Calu3 (cell line): ENCODE results near the gene MAP3K10. TPM values are rescaled to one million over a fixed set of nuclear protein-coding genes. Genes with fewer than 3 reads are reported as not detected.

Experiments used
- BruUV-seq: library from RNA; stranded (reverse); fragments of 400-500 nt; replicated peaks from 2 replicates; lab custom pipeline; 2021; lab: Mats Ljungman, UMichigan
- CTCF ChIA-PET: fragments of 300-600 bp; sonication (Branson Sonifier 250); formaldehyde crosslinking; loops from one replicate; lab custom pipeline; 2022; ENCODE audit warnings: antibody characterized with exemption; lab: Charles Lee
- DNase-seq: peaks from one replicate; pipeline ENCODE4 v3.0.0; 2022
- H3K27ac Mint-ChIP-seq: one replicate; pipeline ENCODE4 v1.8.0; 2022; ENCODE audit warnings: mixed read lengths; ENCODE audit not compliant: unreplicated experiment
- H3K27me3 Mint-ChIP-seq: one replicate; pipeline ENCODE4 v1.8.0; 2022; ENCODE audit warnings: mixed read lengths; ENCODE audit not compliant: unreplicated experiment
- H3K36me3 Mint-ChIP-seq: one replicate; pipeline ENCODE4 v1.8.0; 2022; ENCODE audit warnings: mild to moderate bottlenecking, moderate library complexity, mixed read lengths; ENCODE audit not compliant: insufficient read depth, unreplicated experiment
- H3K4me1 Mint-ChIP-seq: one replicate; pipeline ENCODE4 v1.8.0; 2022; ENCODE audit warnings: mild to moderate bottlenecking, low read depth, mixed read lengths; ENCODE audit not compliant: unreplicated experiment
- H3K4me3 Mint-ChIP-seq: one replicate; pipeline ENCODE4 v1.8.0; 2022; ENCODE audit warnings: mild to moderate bottlenecking, low read depth, moderate library complexity, mixed read lengths; ENCODE audit not compliant: unreplicated experiment
- H3K9me3 Mint-ChIP-seq: one replicate; pipeline ENCODE4 v1.8.0; 2022; ENCODE audit warnings: low read depth, mixed read lengths; ENCODE audit not compliant: unreplicated experiment
- intact Hi-C: fragments of 100-400 bp; cut with micrococcal nuclease; formaldehyde crosslinking; loops from one replicate; pipeline ENCODE4 v1.10.0; 2022; ENCODE audit not compliant: unreplicated experiment
- total RNA-seq: library from RNA; stranded (reverse); gene quantifications from 2 replicates; pipeline ENCODE4 v1.2.3, GENCODE V29; 2022
- TF ChIP-seq, protein P1 (sequence below): fragments of 200-600 bp; IDR thresholded peaks from one replicate; pipeline ENCODE4 v1.8.0; 2022; ENCODE audit warnings: antibody characterized with exemption; ENCODE audit not compliant: unreplicated experiment

Gene MAP3K10
- total RNA-seq, 1 experiment from 2014 or later, result 30.5 TPM

DNA sequence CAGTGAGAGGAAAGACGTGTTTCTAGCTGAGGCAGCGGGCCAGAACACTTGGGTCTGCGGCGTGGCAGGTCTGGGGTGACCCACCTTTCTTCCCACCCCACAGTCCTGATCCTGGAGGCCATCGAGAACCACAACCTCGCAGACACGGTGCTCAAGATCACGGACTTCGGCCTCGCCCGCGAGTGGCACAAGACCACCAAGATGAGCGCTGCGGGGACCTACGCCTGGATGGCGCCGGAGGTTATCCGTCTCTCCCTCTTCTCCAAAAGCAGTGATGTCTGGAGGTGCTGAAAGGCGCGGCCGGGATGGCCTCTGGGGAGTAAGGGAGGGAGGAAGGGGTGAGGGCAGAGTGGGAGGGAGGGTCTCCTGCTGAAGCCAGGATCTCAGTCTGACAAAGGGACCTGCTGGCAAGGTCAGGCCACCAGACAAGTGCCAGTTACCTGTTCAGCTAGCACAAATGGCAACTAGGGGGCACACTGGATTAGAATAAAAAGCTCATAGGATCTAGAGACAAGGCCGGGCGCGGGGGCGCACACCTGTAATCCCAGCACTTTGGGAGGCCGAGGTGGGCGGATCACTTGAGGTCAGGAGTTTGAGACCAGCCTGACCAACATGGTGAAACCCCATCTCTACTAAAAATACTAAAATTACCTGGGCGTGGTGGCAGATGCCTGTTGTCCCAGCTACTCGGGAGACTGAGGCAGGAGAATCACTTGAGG lies 7.2 kb downstream of the MAP3K10 start:
- no peaks in the 10 kb centered on the region for H3K27me3 Mint-ChIP-seq

DNA sequence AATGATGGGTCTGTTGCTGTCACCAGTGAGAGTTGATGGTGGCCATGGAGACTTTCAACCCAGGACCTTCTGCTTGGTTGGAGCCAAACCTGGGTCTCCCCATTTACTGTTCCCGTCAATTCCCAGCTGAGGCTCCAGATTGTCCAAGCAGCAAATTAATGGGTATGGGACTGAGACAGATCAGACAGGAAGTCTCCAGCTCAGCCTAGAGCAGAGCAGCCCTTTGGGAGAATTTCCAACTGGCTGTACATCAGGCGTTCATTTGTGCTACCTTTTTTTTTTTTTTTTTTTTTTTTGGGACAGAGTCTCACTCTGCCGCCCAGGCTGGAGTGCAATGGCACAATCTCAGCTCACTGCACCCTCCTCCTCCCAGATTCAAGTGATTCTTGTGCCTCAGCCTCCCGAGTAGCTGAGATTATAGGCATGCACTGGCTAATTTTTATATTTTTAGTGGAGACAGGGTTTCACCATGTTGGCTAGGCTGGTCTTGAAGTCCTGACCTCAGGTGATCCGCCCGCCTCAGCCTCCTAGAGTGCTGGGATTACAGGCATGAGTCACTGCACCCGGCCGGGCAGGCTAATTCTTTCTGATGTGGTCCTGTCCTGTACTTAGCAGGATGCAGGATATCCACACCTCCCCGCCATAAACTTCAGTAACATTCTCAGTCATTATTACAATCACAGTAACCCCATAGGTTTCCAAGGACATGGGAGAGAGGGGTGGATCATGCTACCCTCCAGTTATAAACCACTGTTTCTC lies 9.3 kb downstream of the MAP3K10 start:
- DNase-seq, result no peak
- no TSS peak for BruUV-seq
- Mint-ChIP-seq H3K4me3 (no peak overlapping the region), H3K27ac (no peak overlapping the region), H3K4me1 (no peaks in the 10 kb centered on the region), H3K9me3 (no peaks in the 10 kb centered on the region), H3K27me3 (no peaks in the 10 kb centered on the region), H3K36me3 (peaks cover 13% of the 10 kb centered on the region)
- intact Hi-C loops, result no loop called here
- TF ChIP-seq, protein P1, sequence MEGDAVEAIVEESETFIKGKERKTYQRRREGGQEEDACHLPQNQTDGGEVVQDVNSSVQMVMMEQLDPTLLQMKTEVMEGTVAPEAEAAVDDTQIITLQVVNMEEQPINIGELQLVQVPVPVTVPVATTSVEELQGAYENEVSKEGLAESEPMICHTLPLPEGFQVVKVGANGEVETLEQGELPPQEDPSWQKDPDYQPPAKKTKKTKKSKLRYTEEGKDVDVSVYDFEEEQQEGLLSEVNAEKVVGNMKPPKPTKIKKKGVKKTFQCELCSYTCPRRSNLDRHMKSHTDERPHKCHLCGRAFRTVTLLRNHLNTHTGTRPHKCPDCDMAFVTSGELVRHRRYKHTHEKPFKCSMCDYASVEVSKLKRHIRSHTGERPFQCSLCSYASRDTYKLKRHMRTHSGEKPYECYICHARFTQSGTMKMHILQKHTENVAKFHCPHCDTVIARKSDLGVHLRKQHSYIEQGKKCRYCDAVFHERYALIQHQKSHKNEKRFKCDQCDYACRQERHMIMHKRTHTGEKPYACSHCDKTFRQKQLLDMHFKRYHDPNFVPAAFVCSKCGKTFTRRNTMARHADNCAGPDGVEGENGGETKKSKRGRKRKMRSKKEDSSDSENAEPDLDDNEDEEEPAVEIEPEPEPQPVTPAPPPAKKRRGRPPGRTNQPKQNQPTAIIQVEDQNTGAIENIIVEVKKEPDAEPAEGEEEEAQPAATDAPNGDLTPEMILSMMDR, result no peak
- CTCF ChIA-PET, result interaction anchor here (0.6 to 0.7 kb wide), 2 partner anchors 568 to 1062 kb away, joined by 3 to 6 read pairs; no protein-coding TSS in a partner anchor

More for the DNA sequence above, 7.2 kb downstream of the MAP3K10 start:
- no TSS peak for BruUV-seq
- TF ChIP-seq, protein P1, result no peak
- H3K4me1 Mint-ChIP-seq, result no peaks in the 10 kb centered on the region
- DNase-seq, result no peak
- H3K36me3 Mint-ChIP-seq, result peaks cover 17% of the 10 kb centered on the region
- CTCF ChIA-PET, result no interaction called here
- no peak overlapping the region for H3K27ac Mint-ChIP-seq
- intact Hi-C loops, result no loop called here
- H3K4me3 Mint-ChIP-seq, result no peak overlapping the region
- no peaks in the 10 kb centered on the region for H3K9me3 Mint-ChIP-seq

DNA sequence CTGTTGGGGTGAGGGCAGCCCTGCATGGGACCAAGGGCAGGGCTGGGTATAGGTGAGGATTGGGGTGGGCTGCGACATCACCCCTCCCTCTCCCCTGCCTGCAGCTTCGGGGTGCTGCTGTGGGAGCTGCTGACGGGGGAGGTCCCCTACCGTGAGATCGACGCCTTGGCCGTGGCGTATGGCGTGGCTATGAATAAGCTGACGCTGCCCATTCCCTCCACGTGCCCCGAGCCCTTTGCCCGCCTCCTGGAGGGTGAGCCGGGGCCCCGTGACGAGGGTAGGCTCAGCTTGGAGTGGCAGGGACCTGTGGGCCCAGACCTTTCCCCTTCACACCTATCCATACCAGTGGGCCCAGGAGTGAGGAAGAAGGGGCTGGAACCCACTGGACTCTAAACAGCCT lies 13.2 kb downstream of the MAP3K10 start:
- no peaks in the 10 kb centered on the region for H3K9me3 Mint-ChIP-seq
- H3K36me3 Mint-ChIP-seq, result peaks cover 14% of the 10 kb centered on the region
- CTCF ChIA-PET, result interaction anchor here (0.6 kb wide), 1 partner anchor 1494 kb away, joined by 5 read pairs; no protein-coding TSS in a partner anchor
- DNase-seq, result no peak
- H3K4me3 Mint-ChIP-seq, result no peak overlapping the region
- H3K4me1 Mint-ChIP-seq, result no peaks in the 10 kb centered on the region
- TF ChIP-seq, protein P1, result no peak
- intact Hi-C loops, result no loop called here
- H3K27ac Mint-ChIP-seq, result no peak overlapping the region
- no TSS peak for BruUV-seq
- H3K27me3 Mint-ChIP-seq, result no peaks in the 10 kb centered on the region

DNA sequence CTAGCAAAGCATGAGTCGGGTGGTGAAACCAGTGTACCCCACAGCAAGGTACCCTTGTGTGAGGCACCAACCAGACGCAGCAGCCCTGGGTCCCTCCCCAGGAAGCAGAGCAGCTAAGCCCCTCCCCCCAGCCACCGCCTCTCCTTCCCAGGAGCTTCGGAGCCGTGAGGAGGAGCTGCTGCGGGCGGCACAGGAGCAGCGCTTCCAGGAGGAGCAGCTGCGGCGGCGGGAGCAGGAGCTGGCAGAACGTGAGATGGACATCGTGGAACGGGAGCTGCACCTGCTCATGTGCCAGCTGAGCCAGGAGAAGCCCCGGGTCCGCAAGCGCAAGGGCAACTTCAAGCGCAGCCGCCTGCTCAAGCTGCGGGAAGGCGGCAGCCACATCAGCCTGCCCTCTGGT lies 14.5 kb downstream of the MAP3K10 start:
- H3K27ac Mint-ChIP-seq, result no peak overlapping the region
- H3K27me3 Mint-ChIP-seq, result no peaks in the 10 kb centered on the region
- no peaks in the 10 kb centered on the region for H3K4me1 Mint-ChIP-seq
- peaks cover 17% of the 10 kb centered on the region for H3K36me3 Mint-ChIP-seq
- DNase-seq, result no peak
- intact Hi-C loops, result no loop called here
- CTCF ChIA-PET, result no interaction called here
- no TSS peak for BruUV-seq
- TF ChIP-seq, protein P1, result no peak
- H3K4me3 Mint-ChIP-seq, result no peak overlapping the region
- H3K9me3 Mint-ChIP-seq, result no peaks in the 10 kb centered on the region
